GM18909 (cell line): ENCODE data around the gene MAEA.
"Not testable (repeated sequence)": the region's sequence is repeated elsewhere in the genome, so short reads cannot be mapped to it uniquely, and the experiment has no call there.

Experiments used
- ATAC-seq: cut with Tn5 transposase; IDR thresholded peaks from one replicate; pipeline ENCODE4 v1.9.1; 2021; ENCODE audit warnings: mild to moderate bottlenecking; ENCODE audit not compliant: unreplicated experiment, poor library complexity

MAEA gene

DNA sequence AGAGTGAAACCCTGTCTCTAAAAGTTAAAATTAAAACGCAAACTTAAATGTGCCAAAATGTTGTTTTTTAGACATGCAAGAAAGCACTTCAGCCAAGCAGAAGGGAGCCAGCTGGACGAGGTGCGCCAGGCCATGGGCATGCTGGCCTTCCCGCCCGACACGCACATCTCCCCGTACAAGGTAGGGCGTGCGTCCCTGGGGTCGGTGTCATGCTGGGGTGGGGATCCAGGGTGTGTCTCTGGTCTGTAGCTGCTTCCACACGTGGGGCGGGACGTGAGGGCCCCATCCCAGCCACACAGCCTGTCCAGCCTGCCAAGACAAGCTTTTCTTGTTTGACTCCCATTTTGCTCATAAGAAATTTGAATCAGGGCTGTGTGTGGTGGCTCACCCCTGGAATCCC lies 43.0 kb downstream of the MAEA start:
- ATAC-seq, result no peak

GRCh38 chr4:1333256-1333655 lies 43.6 kb downstream of the MAEA start:
- ATAC-seq, result no peak

DNA sequence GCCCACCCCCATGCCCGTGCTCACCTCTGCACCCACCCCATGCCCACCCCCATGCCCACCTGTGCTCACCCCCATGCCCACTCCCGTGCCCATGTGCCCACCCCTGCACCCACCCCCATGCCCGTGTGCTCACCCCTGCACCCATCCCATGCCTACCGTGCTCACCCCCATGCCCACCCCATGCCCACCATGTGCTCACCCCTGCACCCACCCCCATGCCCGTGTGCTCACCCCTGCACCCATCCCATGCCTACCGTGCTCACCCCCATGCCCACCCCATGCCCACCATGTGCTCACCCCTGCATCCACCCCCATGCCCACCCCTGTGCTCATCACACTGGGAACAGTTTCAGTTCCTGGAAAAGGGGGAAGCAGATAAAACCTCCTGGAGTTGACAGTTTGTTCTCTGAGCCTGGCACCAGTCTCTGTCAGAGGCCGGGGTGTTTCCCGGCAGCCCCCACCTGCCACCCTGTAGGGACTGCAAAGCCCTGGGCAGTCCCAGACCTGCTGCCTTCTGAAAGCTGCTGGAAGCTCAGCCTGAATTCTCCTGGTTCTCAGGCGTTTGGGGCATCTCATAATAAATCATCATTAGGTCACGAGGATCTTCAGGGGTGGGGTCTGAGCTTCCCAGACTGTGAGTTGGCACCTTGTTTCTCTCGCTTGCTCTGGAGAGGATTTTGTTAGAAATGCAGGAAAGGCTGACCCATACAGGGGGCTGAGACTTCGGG lies 44.3 kb downstream of the MAEA start:
- not testable (repeated sequence) for ATAC-seq

DNA sequence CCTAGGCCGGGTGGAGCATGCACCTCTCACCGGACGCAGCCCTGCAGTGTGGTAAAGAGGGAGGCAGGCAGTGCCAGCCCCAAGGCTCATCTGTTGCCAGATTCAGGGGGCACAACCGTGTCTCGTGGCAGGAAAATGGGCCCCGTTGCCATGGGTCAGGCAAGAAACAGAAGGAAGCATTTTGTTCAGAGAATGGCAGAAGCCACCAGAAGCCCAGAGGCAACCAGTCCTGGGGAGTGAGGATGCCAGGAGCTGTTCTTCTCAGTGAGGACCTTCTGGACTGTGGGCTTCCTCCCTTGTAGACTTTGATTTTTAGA lies 44.8 kb downstream of the MAEA start:
- ATAC-seq, result no peak

DNA sequence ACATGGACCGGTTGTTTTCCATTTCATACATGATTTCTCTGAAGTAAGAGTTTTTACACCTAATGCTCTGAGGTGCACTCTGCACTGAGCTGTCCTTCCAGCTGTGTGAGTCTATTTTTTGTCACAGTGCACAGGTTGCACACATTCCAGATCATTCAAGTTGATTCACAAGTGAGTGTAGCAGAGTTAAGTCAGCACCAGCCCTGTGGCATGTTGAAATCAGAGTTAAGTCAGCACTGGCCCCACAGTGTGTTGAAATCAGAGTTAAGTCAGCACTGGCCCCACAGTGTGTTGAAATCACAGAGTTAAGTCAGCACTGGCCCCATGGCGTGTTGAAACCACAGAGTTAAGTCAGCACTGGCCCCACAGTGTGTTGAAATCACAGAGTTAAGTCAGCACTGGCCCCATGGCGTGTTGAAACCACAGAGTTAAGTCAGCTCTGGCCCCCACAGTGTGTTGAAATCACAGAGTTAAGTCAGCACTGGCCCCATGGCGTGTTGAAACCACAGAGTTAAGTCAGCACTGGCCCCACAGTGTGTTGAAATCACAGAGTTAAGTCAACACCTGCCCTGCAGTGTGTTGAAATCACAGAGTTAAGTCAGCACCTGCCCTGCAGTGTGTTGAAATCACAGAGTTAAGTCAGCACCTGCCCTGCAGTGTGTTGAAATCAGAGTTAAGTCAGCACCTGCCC lies 45.6 kb downstream of the MAEA start:
- not testable (repeated sequence) for ATAC-seq

GRCh38 chr4:1336088-1336491 lies 46.4 kb downstream of the MAEA start:
- ATAC-seq, result no peak

GRCh38 chr4:1337376-1337831 lies 47.7 kb downstream of the MAEA start:
- no peak for ATAC-seq

GRCh38 chr4:1337951-1338751 lies 48.5 kb downstream of the MAEA start:
- ATAC-seq, result no peak

DNA sequence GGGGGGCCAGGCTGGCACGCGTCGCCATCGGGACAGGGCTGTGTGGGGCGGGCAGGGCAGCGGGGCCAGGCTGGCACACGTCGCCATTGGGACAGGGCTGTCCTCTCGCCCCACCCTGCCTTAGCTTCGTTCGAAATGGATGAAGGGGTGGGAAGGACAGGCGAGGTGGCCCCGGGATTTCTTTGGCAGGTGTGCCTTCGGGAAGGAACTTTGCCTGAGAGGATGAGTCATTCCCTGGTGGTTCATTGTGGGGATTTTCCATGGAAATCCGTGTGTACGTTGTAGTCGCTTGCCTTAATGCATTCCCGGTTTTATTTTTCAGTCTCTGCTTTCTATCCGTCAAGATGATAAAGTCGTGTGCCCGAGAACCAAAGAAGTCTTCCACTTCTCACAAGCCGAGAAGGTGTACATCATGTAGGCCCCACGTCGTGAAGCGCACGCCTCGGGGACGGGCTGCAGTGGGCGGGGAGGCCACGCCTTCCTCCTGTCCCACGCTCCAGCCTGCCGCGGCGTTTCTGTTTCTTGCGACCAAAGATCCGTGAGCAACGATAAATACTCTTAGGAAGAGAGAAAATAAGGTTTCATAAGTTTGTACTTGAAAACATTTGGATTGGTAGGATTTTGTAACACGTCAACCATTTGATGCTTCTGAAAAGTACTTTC lies 49.2 kb downstream of the MAEA start:
- ATAC-seq, result no peak

DNA sequence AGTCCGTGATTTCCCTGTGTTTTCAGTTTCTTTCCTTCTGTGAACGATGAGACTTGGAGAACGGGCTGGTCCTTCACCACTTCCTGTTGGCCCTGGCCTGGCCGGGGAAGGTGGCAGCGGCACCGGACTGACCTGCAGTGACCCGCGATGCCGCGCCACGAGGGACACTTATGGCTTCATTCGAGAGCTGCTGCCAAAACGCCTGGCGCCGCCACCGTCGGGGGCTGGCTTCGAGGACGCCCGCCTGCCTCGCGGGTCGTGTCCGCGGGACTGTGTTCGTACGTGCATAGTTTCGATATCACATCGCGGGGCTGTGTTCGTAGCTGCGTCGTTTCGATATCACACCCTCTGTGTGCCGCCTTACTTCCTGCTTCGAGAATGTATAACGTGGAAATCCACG lies 49.8 kb downstream of the MAEA start:
- ATAC-seq, result no peak

GRCh38 chr4:1340181-1340747 lies 50.6 kb downstream of the MAEA start:
- no peak for ATAC-seq

DNA sequence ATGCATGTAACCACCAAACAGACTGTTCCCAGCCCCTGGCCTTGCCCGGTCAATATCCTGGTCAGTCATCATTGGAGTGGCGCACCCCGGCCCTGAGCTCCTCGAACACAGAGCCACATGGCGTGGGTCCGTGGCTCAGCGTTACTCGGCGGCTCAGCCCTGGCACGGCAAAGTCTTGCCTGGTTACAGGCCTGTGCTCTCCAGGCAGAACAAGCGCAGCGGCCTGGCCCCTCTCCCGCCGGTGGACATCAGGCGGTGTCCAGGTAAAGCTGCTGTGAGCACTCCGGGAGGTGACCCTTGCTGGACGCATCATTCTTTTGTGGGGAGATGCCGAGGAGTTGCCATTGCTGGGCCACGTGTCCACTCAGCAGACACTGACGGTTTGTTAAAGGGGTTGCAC lies 51.2 kb downstream of the MAEA start:
- ATAC-seq, result no peak

DNA sequence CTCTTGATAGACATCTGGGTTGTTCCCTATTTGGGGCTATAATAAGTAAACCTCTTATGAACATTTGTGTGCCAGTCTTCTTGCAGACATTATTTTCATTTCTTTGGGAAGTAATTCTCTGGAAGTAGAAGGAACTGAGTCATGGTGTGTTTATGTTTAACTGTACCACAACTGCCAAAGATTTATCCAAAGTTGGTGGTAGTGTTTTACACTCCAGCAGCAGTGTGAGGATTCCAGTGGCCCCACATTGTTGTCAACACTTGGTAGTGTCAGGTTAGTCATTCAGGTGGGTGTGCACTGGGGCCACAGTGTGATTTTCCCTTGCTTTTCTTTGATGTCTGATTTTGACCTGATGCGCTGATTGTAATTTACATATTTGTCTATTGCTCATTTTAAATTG lies 52.3 kb downstream of the MAEA start:
- no peak for ATAC-seq

DNA sequence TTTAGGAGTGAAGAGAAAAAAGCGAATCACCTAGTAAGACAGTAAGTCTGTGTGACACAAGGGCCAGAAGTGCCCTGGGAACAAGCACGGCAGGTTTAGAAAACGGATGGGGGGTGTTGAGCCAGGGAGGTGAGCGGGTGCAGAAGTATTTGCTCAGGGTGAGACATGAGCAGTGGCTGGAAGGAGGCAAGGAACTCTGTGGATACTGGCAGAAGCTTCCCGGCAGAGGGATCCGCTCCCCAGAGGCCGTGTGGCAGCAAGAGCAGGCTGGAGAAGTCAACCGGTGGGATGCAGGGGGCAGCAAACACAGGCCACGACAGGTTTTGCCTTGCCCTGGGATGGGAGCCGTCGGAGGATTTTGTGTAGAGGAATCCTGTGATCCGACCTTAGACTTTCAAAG lies 55.0 kb downstream of the MAEA start:
- ATAC-seq, result no peak

GRCh38 chr4:1345903-1346780 lies 56.5 kb downstream of the MAEA start:
- peak; percentile 2 for ATAC-seq

- ATAC-seq, result peak; percentile 95
Observed at GRCh38 chr4:1346781-1347409, 57.2 kb downstream of the MAEA start, which contains the start of gene UVSSA. Gene UVSSA (plus strand): TSS chr4:1347208. CDS start chr4:1348092, 884 bp downstream.

DNA sequence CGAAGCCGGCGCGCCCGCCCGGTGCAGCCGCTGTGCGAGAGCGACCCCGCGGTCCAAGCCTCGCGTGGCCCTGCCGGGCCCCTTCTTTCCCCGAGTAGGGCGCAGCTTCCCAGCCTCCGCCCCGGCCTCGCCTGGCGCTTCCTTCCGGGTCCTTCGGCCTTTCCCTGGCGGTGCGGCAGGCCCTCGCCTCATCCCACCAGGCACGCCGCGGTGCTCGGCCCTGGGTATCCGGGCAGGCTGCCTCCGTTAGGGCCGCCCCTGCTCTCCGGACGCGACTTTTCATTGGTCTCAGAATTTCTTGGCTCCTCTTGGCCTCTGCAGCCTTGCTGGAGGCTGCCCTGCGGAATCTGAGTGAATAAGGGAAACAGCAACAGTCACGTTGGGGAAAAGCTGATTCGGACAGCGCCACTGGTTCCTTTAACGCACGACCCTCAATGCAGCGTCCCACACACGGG lies 57.7 kb downstream of the MAEA start:
- ATAC-seq, result peak; percentile 29

DNA sequence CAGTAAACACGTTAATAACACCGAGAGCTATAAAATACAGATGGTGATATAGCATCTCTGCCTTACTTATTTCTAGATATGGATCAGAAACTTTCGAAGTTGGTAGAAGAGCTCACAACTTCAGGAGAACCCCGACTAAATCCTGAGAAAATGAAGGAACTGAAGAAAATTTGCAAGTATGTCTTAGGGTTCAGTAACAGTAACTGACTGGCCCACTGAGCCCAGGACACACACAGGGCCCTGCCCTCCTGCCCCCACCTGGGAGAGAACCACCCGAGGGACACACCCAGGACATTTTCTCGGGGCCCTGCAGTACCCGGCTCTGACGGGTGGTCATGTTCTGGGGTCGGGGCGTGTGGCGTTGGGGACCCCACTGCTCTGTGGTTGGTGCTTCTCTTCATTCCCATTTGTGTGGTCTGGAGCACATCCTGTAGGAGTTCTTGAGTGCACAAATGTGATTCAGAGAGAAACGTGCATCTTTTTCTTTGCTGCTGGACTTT lies 58.4 kb downstream of the MAEA start:
- ATAC-seq, result no peak

- ATAC-seq, result no peak
Observed at GRCh38 chr4:1348746-1349145, 59.1 kb downstream of the MAEA start.
